AG04450 (cell line): Measurements from ENCODE around the gene RIPK3. TPM values are rescaled to one million over a fixed set of nuclear protein-coding genes. Genes with fewer than 3 reads are reported as not detected.

Source experiments
- CTCF ChIA-PET: fragments of 300-600, 350-600 bp; formaldehyde crosslinking; extraction: SDS; loops from one replicate; lab custom pipeline; 2022; ENCODE audit warnings: antibody characterized with exemption, inconsistent platforms; lab: Charles Lee
- POLR2A ChIA-PET: fragments of 350-600 bp; formaldehyde crosslinking; extraction: SDS; loops from one replicate; lab custom pipeline; 2021; ENCODE audit warnings: antibody characterized with exemption, inconsistent platforms; lab: Yijun Ruan, JAX
- DNase-seq: peaks from one replicate; pipeline ENCODE4 v3.0.0-alpha.2; 2011; ENCODE audit warnings: low read depth, low spot score
- H3K27ac ChIP-seq: one replicate; pipeline ENCODE4 v1.5.1; 2012; ENCODE audit warnings: low read depth, low read length, control low read depth
- H3K27me3 ChIP-seq: one replicate; pipeline ENCODE4 v1.6.0; 2012; ENCODE audit warnings: low read length; ENCODE audit not compliant: control insufficient read depth, insufficient read depth
- H3K4me3 ChIP-seq: 2 replicates; pipeline ENCODE4 v1.5.1; 2011; ENCODE audit warnings: mild to moderate bottlenecking, low read depth, low read length, control low read depth
- H3K9me3 ChIP-seq: 2 replicates; pipeline ENCODE4 v1.5.1; 2012; ENCODE audit warnings: low read length; ENCODE audit not compliant: control insufficient read depth, insufficient read depth
- polyA plus RNA-seq: library from polyadenylated mRNA; depleted of rRNA; stranded (reverse); fragments of >200 nt; gene quantifications from 2 replicates; pipeline ENCODE4 v1.2.3, GENCODE V29; 2011
- TF ChIP-seq, protein P1 (sequence below): IDR thresholded peaks from 2 replicates; pipeline ENCODE4 v1.5.1; 2011; ENCODE audit warnings: low read depth, low read length, control low read depth, inconsistent platforms

The RIPK3 gene
- polyA plus RNA-seq, 1 experiment = not detected

DNA sequence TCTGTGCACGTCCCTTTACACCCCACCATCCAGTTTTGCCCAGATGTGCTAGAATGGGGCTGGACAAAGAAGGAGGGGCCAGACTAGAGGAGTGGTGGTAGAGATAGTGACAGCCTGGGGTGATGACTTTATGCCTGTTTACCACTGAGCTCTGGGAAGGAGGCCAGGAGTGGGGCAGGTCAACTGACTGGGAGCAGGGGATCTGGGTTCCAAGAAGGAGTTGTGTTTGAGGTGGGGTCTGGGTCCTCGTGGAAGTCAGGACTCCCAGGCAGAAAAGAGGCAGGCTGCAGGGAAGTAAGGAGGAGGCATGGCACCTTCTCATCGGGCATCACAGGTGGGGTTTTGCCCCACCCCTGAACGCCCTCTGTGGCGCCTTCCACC lies 29.5 kb downstream of the RIPK3 start:
- H3K27ac ChIP-seq = no peak overlapping the region
- CTCF ChIA-PET = interaction anchor here (1.8 to 6.3 kb wide), 6 partner anchors 12 to 258 kb away, joined by 4 to 87 read pairs (median 40); partner anchors contain the start of genes CARMIL3, DHRS1 and NOP9
- no peaks in the 10 kb centered on the region for H3K27me3 ChIP-seq
- DNase-seq = no peak
- H3K9me3 ChIP-seq = no peaks in the 10 kb centered on the region
- POLR2A ChIA-PET = interaction anchor here (1.3 kb wide), 1 partner anchor 121 kb away, joined by 5 read pairs; no protein-coding TSS in a partner anchor
- TF ChIP-seq, protein P1, sequence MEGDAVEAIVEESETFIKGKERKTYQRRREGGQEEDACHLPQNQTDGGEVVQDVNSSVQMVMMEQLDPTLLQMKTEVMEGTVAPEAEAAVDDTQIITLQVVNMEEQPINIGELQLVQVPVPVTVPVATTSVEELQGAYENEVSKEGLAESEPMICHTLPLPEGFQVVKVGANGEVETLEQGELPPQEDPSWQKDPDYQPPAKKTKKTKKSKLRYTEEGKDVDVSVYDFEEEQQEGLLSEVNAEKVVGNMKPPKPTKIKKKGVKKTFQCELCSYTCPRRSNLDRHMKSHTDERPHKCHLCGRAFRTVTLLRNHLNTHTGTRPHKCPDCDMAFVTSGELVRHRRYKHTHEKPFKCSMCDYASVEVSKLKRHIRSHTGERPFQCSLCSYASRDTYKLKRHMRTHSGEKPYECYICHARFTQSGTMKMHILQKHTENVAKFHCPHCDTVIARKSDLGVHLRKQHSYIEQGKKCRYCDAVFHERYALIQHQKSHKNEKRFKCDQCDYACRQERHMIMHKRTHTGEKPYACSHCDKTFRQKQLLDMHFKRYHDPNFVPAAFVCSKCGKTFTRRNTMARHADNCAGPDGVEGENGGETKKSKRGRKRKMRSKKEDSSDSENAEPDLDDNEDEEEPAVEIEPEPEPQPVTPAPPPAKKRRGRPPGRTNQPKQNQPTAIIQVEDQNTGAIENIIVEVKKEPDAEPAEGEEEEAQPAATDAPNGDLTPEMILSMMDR = no peak
- H3K4me3 ChIP-seq = no peak overlapping the region

DNA sequence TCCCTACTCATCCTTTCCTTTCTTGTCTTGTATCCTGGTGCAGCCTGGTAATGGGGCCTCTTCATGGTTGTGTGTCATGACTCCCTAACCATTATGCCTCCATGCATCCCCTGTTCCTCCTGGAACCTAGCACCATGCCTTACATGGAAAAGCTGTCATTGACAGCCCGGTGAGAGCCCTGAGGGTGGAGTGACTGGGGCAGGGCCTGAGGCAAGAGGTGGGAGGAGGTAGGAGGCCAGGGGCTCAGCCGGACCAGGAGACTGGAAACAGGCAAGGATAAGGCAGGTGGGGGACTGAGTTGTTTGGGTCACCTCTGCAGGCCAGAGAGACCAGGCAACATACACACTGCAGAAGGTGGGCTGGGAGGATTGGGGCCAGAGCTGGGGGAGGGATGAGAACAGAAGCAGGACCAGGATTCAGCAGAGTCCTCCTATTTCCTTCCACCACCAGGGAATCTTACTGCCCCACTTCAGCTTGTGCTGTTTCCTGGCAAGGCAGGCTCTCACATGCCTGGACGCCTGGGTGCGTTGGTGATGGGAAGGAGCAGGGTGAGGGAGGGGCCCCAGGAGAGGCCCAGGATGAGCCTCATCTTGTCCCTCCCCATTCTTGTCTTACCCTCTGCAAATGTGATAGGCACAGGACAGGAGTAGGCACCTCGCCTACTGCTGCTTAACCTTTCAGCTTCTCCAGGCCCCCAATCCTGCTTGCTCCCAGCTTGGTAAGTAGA lies 30.1 kb downstream of the RIPK3 start, which contains the start of gene LTB4R2:
Gene LTB4R2 (plus strand): TSS at position 603 of the 727 bp plus-strand sequence. CDS start 525 bp downstream, outside the sequence.
- Histone ChIP-seq H3K9me3 (no peaks in the 10 kb centered on the region), H3K27ac (no peak within 1 kb of the TSS), H3K4me3 (peak within 1 kb of the TSS; percentile 20; the same call in 1 of the 2 replicates), H3K27me3 (no peaks in the 10 kb centered on the region)
- CTCF ChIA-PET = interaction anchor here (1.8 to 6.3 kb wide), 10 partner anchors 9 to 258 kb away, joined by 4 to 87 read pairs (median 32); partner anchors contain the start of genes CARMIL3, DHRS1, NOP9 and TINF2
- DNase-seq = no peak
- POLR2A ChIA-PET = interaction anchor here (1.3 kb wide), 1 partner anchor 122 kb away, joined by 5 read pairs; no protein-coding TSS in a partner anchor
- TF ChIP-seq, protein P1 = no peak

GRCh38 chr14:24308342-24309124 lies 31.3 kb downstream of the RIPK3 start:
- Histone ChIP-seq H3K27me3 (no peaks in the 10 kb centered on the region), H3K9me3 (no peaks in the 10 kb centered on the region), H3K4me3 (no peak overlapping the region), H3K27ac (no peak overlapping the region)
- ChIA-PET CTCF (interaction anchor here (0.5 to 6.3 kb wide), 48 partner anchors 8 to 1087 kb away, joined by 3 to 87 read pairs (median 5); partner anchors contain the start of genes CARMIL3, CHMP4A, DHRS1 and NOP9), POLR2A (interaction anchor here (0.6 to 1.8 kb wide), 5 partner anchors 37 to 133 kb away, joined by 3 to 10 read pairs (median 4); partner anchors contain the start of genes KHNYN, RABGGTA and TINF2)
- DNase-seq = no peak
- TF ChIP-seq, protein P1 = no peak

DNA sequence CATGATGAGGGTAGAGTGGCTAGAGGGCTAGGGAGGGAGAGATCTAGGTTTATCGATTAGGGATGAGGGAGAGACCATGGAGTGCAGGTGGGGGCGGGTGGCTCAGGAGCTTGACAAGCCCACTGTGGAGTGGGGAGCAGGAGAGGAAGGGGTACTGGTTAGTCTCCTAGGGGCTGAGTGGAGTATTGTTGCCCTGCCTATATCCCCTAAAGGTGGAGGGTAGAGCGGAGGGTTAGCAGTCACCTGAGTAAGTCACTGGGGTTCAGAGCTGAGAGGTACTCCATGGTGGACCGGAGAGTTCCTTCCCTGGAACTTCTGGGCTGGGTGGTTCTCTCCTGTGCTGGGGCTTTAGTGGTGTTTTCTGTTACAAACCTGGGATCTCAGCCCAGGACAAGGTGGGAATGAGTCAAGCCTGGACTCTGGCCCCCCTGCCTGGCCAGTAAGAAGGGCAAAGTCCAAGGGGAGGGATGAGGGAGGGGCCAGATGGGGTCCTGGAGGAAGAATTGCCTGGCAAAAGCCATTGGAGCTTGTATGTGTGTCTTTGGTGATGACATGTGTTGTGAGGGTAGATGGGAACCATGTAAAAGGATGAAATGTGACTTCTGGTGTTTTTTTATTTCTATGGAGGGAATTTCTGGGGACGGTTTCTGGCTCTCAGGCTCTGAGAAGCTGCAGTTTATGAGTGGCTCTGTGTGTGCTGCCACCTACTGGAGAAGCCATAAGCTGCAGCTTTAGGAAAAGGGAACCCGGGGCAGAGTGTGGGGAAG lies 32.0 kb downstream of the RIPK3 start, which contains the start of gene CIDEB:
Gene CIDEB (minus strand): TSS at position 403 of the 767 bp plus-strand sequence. CDS start 119 bp downstream, at position 284.
- CTCF ChIA-PET = interaction anchor here (0.6 to 6.3 kb wide), 51 partner anchors 9 to 251 kb away, joined by 3 to 87 read pairs (median 5); partner anchors contain the start of genes CHMP4A, DHRS1, IRF9 and NOP9
- Histone ChIP-seq H3K4me3 (no peak within 1 kb of the TSS), H3K27me3 (no peaks in the 10 kb centered on the region), H3K9me3 (no peaks in the 10 kb centered on the region), H3K27ac (no peak within 1 kb of the TSS)
- TF ChIP-seq, protein P1 = peak; percentile 94
- no peak for DNase-seq
- POLR2A ChIA-PET = interaction anchor here (0.8 to 1.8 kb wide), 4 partner anchors 37 to 134 kb away, joined by 3 to 10 read pairs (median 4); partner anchors contain the start of genes KHNYN, RABGGTA and TINF2
